Measurements from ENCODE around the gene RNF157. TPM values are rescaled to one million over a fixed set of nuclear protein-coding genes. Genes with fewer than 3 reads are reported as not detected.
A peak's percentile ranks its signal among the peaks of the same experiment; 100 is the strongest.
"Not testable (repeated sequence)": the region's sequence is repeated elsewhere in the genome, so short reads cannot be mapped to it uniquely, and the experiment has no call there.

RNF157 gene
- total RNA-seq, 6 donors from 2014 or later: 1.1 to 14.7 (median 2.5) TPM

GRCh38 chr17:76193591-76193990 is 46.7 kb downstream of the RNF157 start:
- WGBS, 2 donors: 82 to 86% methylated on average over 13 of the region's 13 CpGs
- DNase-seq (no peak), ATAC-seq (ENCODE audit: low FRiP score in 2 of 2) (no peak)
- TF ChIP-seq POLR2A (IDR thresholded peaks at IDR 0.05): no peak
- Histone ChIP-seq H3K27ac (no peak overlapping the region), H3K9me3 (no peaks in the 10 kb centered on the region), H3K4me1 (peaks cover 0 to 3% (median 0%) of the 10 kb centered on the region in 4 donors), H3K36me3 (no peaks in the 10 kb centered on the region), H3K27me3 (no peaks in the 10 kb centered on the region), H3K4me3 (no peak overlapping the region)

- 42 to 47% methylated on average over 6 of the region's 6 CpGs for WGBS, 2 donors
- no peak for DNase-seq
- Histone ChIP-seq H3K4me3 (no peak overlapping the region), H3K27ac (no peak overlapping the region), H3K27me3 (no peaks in the 10 kb centered on the region), H3K36me3 (no peaks in the 10 kb centered on the region), H3K9me3 (no peaks in the 10 kb centered on the region), H3K4me1 (peaks cover 0 to under 1% (median 0%) of the 10 kb centered on the region in 4 donors)
- ATAC-seq (ENCODE audit: low FRiP score in 2 of 2): no peak
- no peak for TF ChIP-seq CTCF (IDR thresholded peaks at IDR 0.05)
- no peak for TF ChIP-seq POLR2A (IDR thresholded peaks at IDR 0.05)
- no peak for TF ChIP-seq POLR2AphosphoS5 (IDR thresholded peaks at IDR 0.05)
- TF ChIP-seq EP300 (IDR thresholded peaks at IDR 0.05): no peak
Observed at GRCh38 chr17:76191896-76192295, 48.4 kb downstream of the RNF157 start.

- no peak for DNase-seq
- no peak for TF ChIP-seq CTCF (IDR thresholded peaks at IDR 0.05)
- TF ChIP-seq EP300 (IDR thresholded peaks at IDR 0.05): no peak
- no peak for TF ChIP-seq POLR2AphosphoS5 (IDR thresholded peaks at IDR 0.05)
- TF ChIP-seq POLR2A (IDR thresholded peaks at IDR 0.05): no peak
Observed at GRCh38 chr17:76189741-76190140, 50.6 kb downstream of the RNF157 start.

GRCh38 chr17:76189247-76189646 is 51.0 kb downstream of the RNF157 start:
- Histone ChIP-seq H3K27me3 (no peaks in the 10 kb centered on the region), H3K4me3 (no peak overlapping the region), H3K27ac (no peak overlapping the region), H3K9me3 (no peaks in the 10 kb centered on the region), H3K36me3 (no peaks in the 10 kb centered on the region), H3K4me1 (no peaks in the 10 kb centered on the region)
- no peak for DNase-seq
- TF ChIP-seq POLR2A (IDR thresholded peaks at IDR 0.05): no peak
- TF ChIP-seq CTCF (IDR thresholded peaks at IDR 0.05): no peak
- no peak for TF ChIP-seq EP300 (IDR thresholded peaks at IDR 0.05)
- TF ChIP-seq POLR2AphosphoS5 (IDR thresholded peaks at IDR 0.05): no peak
- no peak for ATAC-seq (ENCODE audit: low FRiP score in 2 of 2)
- 76 to 86% methylated on average over 4 of the region's 4 CpGs for WGBS, 2 donors

More at GRCh38 chr17:76189741-76190140, 50.6 kb downstream of the RNF157 start:
- Histone ChIP-seq H3K4me1 (no peaks in the 10 kb centered on the region), H3K36me3 (no peaks in the 10 kb centered on the region), H3K4me3 (no peak overlapping the region), H3K27me3 (no peaks in the 10 kb centered on the region), H3K27ac (no peak overlapping the region), H3K9me3 (no peaks in the 10 kb centered on the region)
- 78 to 86% methylated on average over 4 of the region's 4 CpGs for whole genome bisulfite sequencing, 2 donors
- peak in 1 of 2 donors; percentile 37 for ATAC-seq (ENCODE audit: low FRiP score in 2 of 2)

- ATAC-seq (ENCODE audit: low FRiP score in 2 of 2) (no peak), DNase-seq (no peak)
- Histone ChIP-seq H3K36me3 (no peaks in the 10 kb centered on the region), H3K27me3 (no peaks in the 10 kb centered on the region), H3K4me3 (no peak overlapping the region), H3K27ac (no peak overlapping the region), H3K4me1 (no peaks in the 10 kb centered on the region), H3K9me3 (no peaks in the 10 kb centered on the region)
- TF ChIP-seq POLR2A (IDR thresholded peaks at IDR 0.05) (no peak), CTCF (IDR thresholded peaks at IDR 0.05) (no peak), EP300 (IDR thresholded peaks at IDR 0.05) (no peak), POLR2AphosphoS5 (IDR thresholded peaks at IDR 0.05) (no peak)
- WGBS, 2 donors: 71 to 78% methylated on average over 4 of the region's 4 CpGs
Observed at GRCh38 chr17:76188213-76189016, 51.9 kb downstream of the RNF157 start.

- not testable (repeated sequence) for H3K27me3 ChIP-seq; DNase-seq; H3K9me3 ChIP-seq; H3K4me1 ChIP-seq; H3K36me3 ChIP-seq; ATAC-seq (ENCODE audit: low FRiP score in 2 of 2); H3K27ac ChIP-seq; H3K4me3 ChIP-seq
- WGBS, 2 donors: 95 to 99% methylated on average over 2 of the region's 2 CpGs
Observed at GRCh38 chr17:76186774-76187173, 53.5 kb downstream of the RNF157 start.
